Measurements from ENCODE around the gene RAPGEF6.

DNA sequence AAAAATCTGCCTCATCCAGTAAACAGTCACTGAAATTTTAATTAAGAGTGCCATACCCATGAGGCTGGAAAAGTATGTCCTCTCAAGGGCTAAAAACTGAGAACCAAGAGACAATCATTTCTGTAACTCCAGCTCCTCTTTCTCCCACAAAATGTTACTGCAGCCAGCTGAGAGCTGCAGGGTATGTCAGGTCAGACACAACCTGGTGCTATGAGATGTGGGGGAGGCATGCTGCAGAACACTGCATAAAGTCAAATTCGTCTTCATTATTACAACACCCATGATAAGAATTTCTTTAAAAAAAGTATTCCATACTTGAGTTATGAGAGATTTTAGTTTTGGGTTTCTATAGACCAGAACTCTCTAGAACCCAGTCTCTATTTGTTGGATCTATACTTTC lies 209.0 kb downstream of the RAPGEF6 start:
- no peak for TF ChIP-seq CTCF (optimal IDR thresholded peaks at IDR 0.05 in 1 of 3, IDR thresholded peaks at IDR 0.05 in 1 of 3, conservative IDR thresholded peaks at IDR 0.05 in 1 of 3; ENCODE audit: extremely low read depth in 1 of 3, insufficient read depth in 2 of 3, low read length in 3 of 3)
- no peak for TF ChIP-seq EZH2 (IDR thresholded peaks at IDR 0.05; ENCODE audit: low read length)

Measured in keratinocyte (primary cell).